ENCODE results near the gene CYTH3.

DNA sequence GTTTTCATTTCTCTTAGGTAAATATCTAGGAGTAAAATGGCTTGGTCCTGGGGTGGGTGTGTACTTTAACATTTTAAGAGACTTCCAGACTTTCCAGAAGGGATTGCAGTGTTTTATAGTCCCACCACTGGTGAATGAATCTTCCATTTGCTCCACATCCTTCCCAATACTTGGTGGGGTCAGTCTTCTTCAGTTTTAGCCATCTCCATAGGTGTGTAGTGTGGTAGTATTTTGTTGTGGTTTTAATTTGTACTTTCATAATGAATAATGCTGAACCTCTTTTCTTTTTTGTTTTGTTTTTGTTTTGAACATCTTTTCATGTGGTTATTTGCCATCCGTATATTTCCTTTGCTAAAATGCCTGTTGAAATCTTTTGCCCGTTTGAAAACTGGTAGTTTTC, 154.9 kb downstream of the CYTH3 start:
- TF ChIP-seq, protein P1, sequence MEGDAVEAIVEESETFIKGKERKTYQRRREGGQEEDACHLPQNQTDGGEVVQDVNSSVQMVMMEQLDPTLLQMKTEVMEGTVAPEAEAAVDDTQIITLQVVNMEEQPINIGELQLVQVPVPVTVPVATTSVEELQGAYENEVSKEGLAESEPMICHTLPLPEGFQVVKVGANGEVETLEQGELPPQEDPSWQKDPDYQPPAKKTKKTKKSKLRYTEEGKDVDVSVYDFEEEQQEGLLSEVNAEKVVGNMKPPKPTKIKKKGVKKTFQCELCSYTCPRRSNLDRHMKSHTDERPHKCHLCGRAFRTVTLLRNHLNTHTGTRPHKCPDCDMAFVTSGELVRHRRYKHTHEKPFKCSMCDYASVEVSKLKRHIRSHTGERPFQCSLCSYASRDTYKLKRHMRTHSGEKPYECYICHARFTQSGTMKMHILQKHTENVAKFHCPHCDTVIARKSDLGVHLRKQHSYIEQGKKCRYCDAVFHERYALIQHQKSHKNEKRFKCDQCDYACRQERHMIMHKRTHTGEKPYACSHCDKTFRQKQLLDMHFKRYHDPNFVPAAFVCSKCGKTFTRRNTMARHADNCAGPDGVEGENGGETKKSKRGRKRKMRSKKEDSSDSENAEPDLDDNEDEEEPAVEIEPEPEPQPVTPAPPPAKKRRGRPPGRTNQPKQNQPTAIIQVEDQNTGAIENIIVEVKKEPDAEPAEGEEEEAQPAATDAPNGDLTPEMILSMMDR (IDR thresholded peaks at IDR 0.05; ENCODE audit: insufficient read depth, low read length), result no peak
- TF ChIP-seq POLR2AphosphoS5 (IDR thresholded peaks at IDR 0.05; ENCODE audit: low read depth), result no peak
- TF ChIP-seq GABPA (IDR thresholded peaks at IDR 0.05; ENCODE audit: low read depth), result no peak
- TF ChIP-seq, protein P2, sequence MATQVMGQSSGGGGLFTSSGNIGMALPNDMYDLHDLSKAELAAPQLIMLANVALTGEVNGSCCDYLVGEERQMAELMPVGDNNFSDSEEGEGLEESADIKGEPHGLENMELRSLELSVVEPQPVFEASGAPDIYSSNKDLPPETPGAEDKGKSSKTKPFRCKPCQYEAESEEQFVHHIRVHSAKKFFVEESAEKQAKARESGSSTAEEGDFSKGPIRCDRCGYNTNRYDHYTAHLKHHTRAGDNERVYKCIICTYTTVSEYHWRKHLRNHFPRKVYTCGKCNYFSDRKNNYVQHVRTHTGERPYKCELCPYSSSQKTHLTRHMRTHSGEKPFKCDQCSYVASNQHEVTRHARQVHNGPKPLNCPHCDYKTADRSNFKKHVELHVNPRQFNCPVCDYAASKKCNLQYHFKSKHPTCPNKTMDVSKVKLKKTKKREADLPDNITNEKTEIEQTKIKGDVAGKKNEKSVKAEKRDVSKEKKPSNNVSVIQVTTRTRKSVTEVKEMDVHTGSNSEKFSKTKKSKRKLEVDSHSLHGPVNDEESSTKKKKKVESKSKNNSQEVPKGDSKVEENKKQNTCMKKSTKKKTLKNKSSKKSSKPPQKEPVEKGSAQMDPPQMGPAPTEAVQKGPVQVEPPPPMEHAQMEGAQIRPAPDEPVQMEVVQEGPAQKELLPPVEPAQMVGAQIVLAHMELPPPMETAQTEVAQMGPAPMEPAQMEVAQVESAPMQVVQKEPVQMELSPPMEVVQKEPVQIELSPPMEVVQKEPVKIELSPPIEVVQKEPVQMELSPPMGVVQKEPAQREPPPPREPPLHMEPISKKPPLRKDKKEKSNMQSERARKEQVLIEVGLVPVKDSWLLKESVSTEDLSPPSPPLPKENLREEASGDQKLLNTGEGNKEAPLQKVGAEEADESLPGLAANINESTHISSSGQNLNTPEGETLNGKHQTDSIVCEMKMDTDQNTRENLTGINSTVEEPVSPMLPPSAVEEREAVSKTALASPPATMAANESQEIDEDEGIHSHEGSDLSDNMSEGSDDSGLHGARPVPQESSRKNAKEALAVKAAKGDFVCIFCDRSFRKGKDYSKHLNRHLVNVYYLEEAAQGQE (IDR thresholded peaks at IDR 0.05; ENCODE audit: insufficient replicate concordance, low read depth), result no peak

Data from HL-60 (cell line).